Thymus (tissue), 11 donors: Measurements from ENCODE around the gene ZFY. TPM values are rescaled to one million over a fixed set of nuclear protein-coding genes. Genes with fewer than 3 reads are reported as not detected.
"Not testable (repeated sequence)": the region's sequence is repeated elsewhere in the genome, so short reads cannot be mapped to it uniquely, and the experiment has no call there.

ENCODE experiments used
- DNase-seq, 9 donors: peaks; one replicate each; pipeline ENCODE4 v3.0.0-alpha.2; 2013; ENCODE audit warnings: low spot score in 9 of 9, low read depth in 6 of 9, missing footprints in 1 of 9
- H3K27ac ChIP-seq, 2 donors: one replicate each; pipeline ENCODE4 v1.5.1; 2013; ENCODE audit warnings: control low read depth in 1 of 2, low read depth in 1 of 2, low read length in 1 of 2, mild to moderate bottlenecking in 1 of 2, moderate library complexity in 1 of 2
- H3K27me3 ChIP-seq, 2 donors: one replicate each; pipeline ENCODE4 v1.5.1; 2013; ENCODE audit warnings: low read length in 1 of 2; ENCODE audit not compliant: control insufficient read depth in 2 of 2, insufficient read depth in 1 of 2
- H3K36me3 ChIP-seq, 2 donors: one replicate each; pipeline ENCODE4 v1.5.1; 2013; ENCODE audit warnings: low read length in 1 of 2, mild to moderate bottlenecking in 1 of 2, moderate library complexity in 1 of 2; ENCODE audit not compliant: control insufficient read depth in 2 of 2, insufficient read depth in 2 of 2
- H3K4me1 ChIP-seq, 2 donors: one replicate each; pipeline ENCODE4 v1.5.1; 2013; ENCODE audit warnings: low read length in 2 of 2; ENCODE audit not compliant: control insufficient read depth in 2 of 2, insufficient read depth in 2 of 2
- H3K4me3 ChIP-seq, 2 donors: one replicate each; pipeline ENCODE4 v1.5.1; 2013; ENCODE audit warnings: low read length in 2 of 2, control low read depth in 1 of 2, mild to moderate bottlenecking in 1 of 2
- H3K9me3 ChIP-seq, 2 donors: one replicate each; pipeline ENCODE4 v1.5.1; 2013; ENCODE audit warnings: low read length in 1 of 2, mild to moderate bottlenecking in 1 of 2; ENCODE audit not compliant: control insufficient read depth in 2 of 2, insufficient read depth in 1 of 2
- WGBS: extraction: QIAGEN DNeasy Blood & Tissue Kit; methylation state at CpG from one replicate; pipeline ENCODE4 v1.1.7; 2013; 5-methylcytosine and 5-hydroxymethylcytosine counted together
- polyA plus RNA-seq: library from polyadenylated mRNA; stranded (reverse); fragments of 200-250 nt; gene quantifications from one replicate; pipeline ENCODE4 v1.2.3, GENCODE V29; 2013
- total RNA-seq: library from RNA; stranded (reverse); fragments of 120-200 nt; gene quantifications from one replicate; pipeline ENCODE4 v1.2.4, GENCODE V29; 2013
- donor health status: healthy.

ZFY gene
- total and polyA plus RNA-seq, 2 donors: 9.8 TPM; not detected in 1

- no peak overlapping the region for H3K4me3 ChIP-seq
- H3K9me3 ChIP-seq: no peaks in the 10 kb centered on the region
- H3K36me3 ChIP-seq: no peaks in the 10 kb centered on the region
- peak overlapping the region in 1 of 2 donors; percentile 81 for H3K27ac ChIP-seq
- DNase-seq: no peak
- no peaks in the 10 kb centered on the region for H3K27me3 ChIP-seq
- H3K4me1 ChIP-seq: peaks cover 0 to 11% of the 10 kb centered on the region in 2 donors
Measured at GRCh38 chrY:3002190-3002589, 67.0 kb downstream of the ZFY start.

GRCh38 chrY:3002680-3003515, 67.7 kb downstream of the ZFY start:
- no peaks in the 10 kb centered on the region for H3K9me3 ChIP-seq
- peak in 1 of 9 donors; percentile 15 for DNase-seq
- H3K36me3 ChIP-seq: no peaks in the 10 kb centered on the region
- H3K4me3 ChIP-seq: peak overlapping the region in 1 of 2 donors; percentile 57
- H3K4me1 ChIP-seq: peaks cover 0 to 11% of the 10 kb centered on the region in 2 donors
- H3K27ac ChIP-seq: peak overlapping the region in 1 of 2 donors; percentile 95
- no peaks in the 10 kb centered on the region for H3K27me3 ChIP-seq
- 4% methylated on average over 15 of the region's 15 CpGs for WGBS

GRCh38 chrY:3003516-3003830, 68.3 kb downstream of the ZFY start:
- Histone ChIP-seq H3K36me3 (no peaks in the 10 kb centered on the region), H3K4me1 (peaks cover 0 to 11% of the 10 kb centered on the region in 2 donors), H3K27me3 (no peaks in the 10 kb centered on the region), H3K9me3 (no peaks in the 10 kb centered on the region), H3K27ac (peak overlapping the region in 1 of 2 donors; percentile 95), H3K4me3 (peak overlapping the region in 1 of 2 donors; percentile 57)
- WGBS: 0% methylated on average over 3 of the region's 3 CpGs
- peak in 1 of 9 donors; percentile 28 for DNase-seq

- peaks cover 0 to 11% of the 10 kb centered on the region in 2 donors for H3K4me1 ChIP-seq
- peak in 2 of 9 donors; percentile 60 to 63 for DNase-seq
- H3K27ac ChIP-seq: peak overlapping the region in 1 of 2 donors; percentile 95
- H3K27me3 ChIP-seq: no peaks in the 10 kb centered on the region
- 1% methylated on average over 5 of the region's 5 CpGs for WGBS
- no peaks in the 10 kb centered on the region for H3K9me3 ChIP-seq
- H3K36me3 ChIP-seq: no peaks in the 10 kb centered on the region
- peak overlapping the region in 1 of 2 donors; percentile 57 for H3K4me3 ChIP-seq
Measured at GRCh38 chrY:3003846-3004245, 68.7 kb downstream of the ZFY start.

- not testable (repeated sequence) for H3K27me3 ChIP-seq, H3K27ac ChIP-seq, DNase-seq, H3K4me3 ChIP-seq, H3K9me3 ChIP-seq, H3K36me3 ChIP-seq
- H3K4me1 ChIP-seq: peaks cover 0 to 11% of the 10 kb centered on the region in 2 donors
- 67% methylated on average over 2 of the region's 2 CpGs for WGBS
Measured at GRCh38 chrY:3006031-3006430, 70.8 kb downstream of the ZFY start.

GRCh38 chrY:3007967-3008366, 72.8 kb downstream of the ZFY start:
- no peaks in the 10 kb centered on the region for H3K27me3 ChIP-seq
- H3K27ac ChIP-seq: no peak overlapping the region
- no peak for DNase-seq
- no peak overlapping the region for H3K4me3 ChIP-seq
- peaks cover 0 to 11% of the 10 kb centered on the region in 2 donors for H3K4me1 ChIP-seq
- H3K9me3 ChIP-seq: no peaks in the 10 kb centered on the region
- no peaks in the 10 kb centered on the region for H3K36me3 ChIP-seq

GRCh38 chrY:3012226-3012625, 77.0 kb downstream of the ZFY start:
- DNase-seq: no peak
- Histone ChIP-seq H3K4me1 (no peaks in the 10 kb centered on the region), H3K4me3 (no peak overlapping the region), H3K9me3 (no peaks in the 10 kb centered on the region), H3K27ac (no peak overlapping the region), H3K27me3 (no peaks in the 10 kb centered on the region), H3K36me3 (no peaks in the 10 kb centered on the region)
- WGBS: 96% methylated on average over 4 of the region's 4 CpGs

GRCh38 chrY:3016594-3016993, 81.4 kb downstream of the ZFY start:
- no peak overlapping the region for H3K4me3 ChIP-seq
- H3K4me1 ChIP-seq: no peaks in the 10 kb centered on the region
- H3K27ac ChIP-seq: no peak overlapping the region
- no peaks in the 10 kb centered on the region for H3K27me3 ChIP-seq
- H3K36me3 ChIP-seq: no peaks in the 10 kb centered on the region
- WGBS: 71% methylated on average over 1 of the region's 1 CpG
- no peak for DNase-seq
- no peaks in the 10 kb centered on the region for H3K9me3 ChIP-seq

GRCh38 chrY:3018546-3018945, 83.4 kb downstream of the ZFY start:
- no peaks in the 10 kb centered on the region for H3K36me3 ChIP-seq
- no peak overlapping the region for H3K4me3 ChIP-seq
- no peak overlapping the region for H3K27ac ChIP-seq
- 89% methylated on average over 1 of the region's 1 CpG for whole genome bisulfite sequencing
- no peaks in the 10 kb centered on the region for H3K27me3 ChIP-seq
- no peaks in the 10 kb centered on the region for H3K4me1 ChIP-seq
- H3K9me3 ChIP-seq: no peaks in the 10 kb centered on the region
- DNase-seq: no peak
